Activated effector memory CD4-positive, alpha-beta T cell treated with anti-CD3 and anti-CD28 coated beads, Interleukin-2, amount 50 U/mL, for 16 hours (primary cell): ENCODE measurements around the gene NFATC1.

ENCODE experiments used
- DNase-seq: peaks from one replicate; pipeline ENCODE4 v3.0.0-alpha.2; 2020

The NFATC1 gene

GRCh38 chr18:79543861-79544385 is 148.2 kb downstream of the NFATC1 start:
- no peak for DNase-seq

GRCh38 chr18:79544386-79544963 is 148.7 kb downstream of the NFATC1 start:
- DNase-seq = no peak

GRCh38 chr18:79545255-79545654 is 149.5 kb downstream of the NFATC1 start:
- no peak for DNase-seq

- DNase-seq = no peak
Observed at GRCh38 chr18:79545736-79546171, 150.0 kb downstream of the NFATC1 start.

- DNase-seq = no peak
Observed at GRCh38 chr18:79546781-79547272, 151.1 kb downstream of the NFATC1 start.

GRCh38 chr18:79547413-79548076 is 151.8 kb downstream of the NFATC1 start:
- DNase-seq = no peak

- no peak for DNase-seq
Observed at GRCh38 chr18:79548077-79548450, 152.3 kb downstream of the NFATC1 start.

GRCh38 chr18:79548621-79548985 is 152.9 kb downstream of the NFATC1 start:
- no peak for DNase-seq

GRCh38 chr18:79548986-79549637 is 153.4 kb downstream of the NFATC1 start:
- no peak for DNase-seq

- no peak for DNase-seq
Observed at GRCh38 chr18:79549638-79550000, 153.9 kb downstream of the NFATC1 start.

GRCh38 chr18:79552140-79552631 is 156.5 kb downstream of the NFATC1 start:
- DNase-seq = no peak

GRCh38 chr18:79552696-79553095 is 157.0 kb downstream of the NFATC1 start:
- no peak for DNase-seq

- DNase-seq = no peak
Observed at GRCh38 chr18:79553154-79553553, 157.4 kb downstream of the NFATC1 start.

GRCh38 chr18:79553696-79554095 is 158.0 kb downstream of the NFATC1 start:
- no peak for DNase-seq

- no peak for DNase-seq
Observed at GRCh38 chr18:79554321-79554720, 158.6 kb downstream of the NFATC1 start.

GRCh38 chr18:79554945-79555645 is 159.4 kb downstream of the NFATC1 start:
- DNase-seq = no peak

GRCh38 chr18:79555885-79556284 is 160.2 kb downstream of the NFATC1 start:
- no peak for DNase-seq

GRCh38 chr18:79556829-79557585 is 161.3 kb downstream of the NFATC1 start:
- DNase-seq = no peak

- DNase-seq = no peak
Observed at GRCh38 chr18:79558196-79558932, 162.6 kb downstream of the NFATC1 start.

GRCh38 chr18:79558933-79559416 is 163.2 kb downstream of the NFATC1 start:
- no peak for DNase-seq

GRCh38 chr18:79559436-79559835 is 163.7 kb downstream of the NFATC1 start:
- DNase-seq = no peak
